Stimulated activated naive CD8-positive, alpha-beta T cell treated with anti-CD3 and anti-CD28 coated beads, Interleukin-15, amount 100 ng/mL, for 72 hours (primary cell): ENCODE measurements around the gene REEP2.
"Not testable (repeated sequence)": the region's sequence is repeated elsewhere in the genome, so short reads cannot be mapped to it uniquely, and the experiment has no call there.

ENCODE experiments used
- ATAC-seq: fragments of 150-1000 bp; cut with Tn5 transposase; 2 replicates; pipeline ENCODE4 v1.10.0; 2021; ENCODE audit warnings: mild to moderate bottlenecking, moderate library complexity
- DNase-seq, 2 donors: peaks; one replicate each; pipeline ENCODE4 v3.0.0; 2021 to 2022
- H3K27ac Mint-ChIP-seq, 2 donors: one replicate each; pipeline ENCODE4 v1.8.0; 2022; ENCODE audit warnings: mild to moderate bottlenecking in 2 of 2, mixed read lengths in 2 of 2, moderate library complexity in 2 of 2
- H3K27me3 Mint-ChIP-seq: one replicate; pipeline ENCODE4 v1.8.0; 2022; ENCODE audit warnings: mixed read lengths
- H3K4me1 Mint-ChIP-seq: one replicate; pipeline ENCODE4 v1.8.0; 2022; ENCODE audit warnings: mild to moderate bottlenecking, mixed read lengths
- H3K4me3 Mint-ChIP-seq, 2 donors: one replicate each; pipeline ENCODE4 v1.8.0; 2022; ENCODE audit warnings: mild to moderate bottlenecking in 2 of 2, mixed read lengths in 2 of 2, moderate library complexity in 1 of 2
- H3K9me3 Mint-ChIP-seq, 2 donors: one replicate each; pipeline ENCODE4 v1.8.0; 2022; ENCODE audit warnings: mixed read lengths in 2 of 2

The REEP2 gene

DNA sequence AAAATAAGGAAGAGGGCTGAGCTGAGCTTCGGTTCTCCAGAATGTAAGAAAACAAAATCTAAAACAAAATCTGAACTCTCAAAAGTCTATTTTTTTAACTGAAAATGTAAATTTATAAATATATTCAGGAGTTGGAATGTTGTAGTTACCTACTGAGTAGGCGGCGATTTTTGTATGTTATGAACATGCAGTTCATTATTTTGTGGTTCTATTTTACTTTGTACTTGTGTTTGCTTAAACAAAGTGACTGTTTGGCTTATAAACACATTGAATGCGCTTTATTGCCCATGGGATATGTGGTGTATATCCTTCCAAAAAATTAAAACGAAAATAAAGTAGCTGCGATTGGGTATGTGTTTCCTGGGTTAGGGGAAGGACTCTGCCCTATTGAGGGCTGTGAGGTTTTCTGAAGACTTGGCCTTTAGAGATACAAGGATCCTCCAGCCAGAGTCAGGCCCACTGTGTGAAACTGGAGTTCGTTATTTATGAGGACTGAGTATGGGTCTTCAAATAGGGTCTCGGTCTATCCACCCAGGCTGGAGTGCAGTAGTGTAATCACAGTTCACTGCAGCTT lies 30.2 kb downstream of the REEP2 start:
- H3K27me3 Mint-ChIP-seq = no peaks in the 10 kb centered on the region
- peaks cover 28% of the 10 kb centered on the region for H3K4me1 Mint-ChIP-seq
- H3K9me3 Mint-ChIP-seq = no peaks in the 10 kb centered on the region
- DNase-seq (no peak), ATAC-seq (no peak)
- H3K4me3 Mint-ChIP-seq = peak overlapping the region; percentile 13 to 59
- H3K27ac Mint-ChIP-seq = no peak overlapping the region

GRCh38 chr5:138469540-138470321 lies 30.9 kb downstream of the REEP2 start:
- Mint-ChIP-seq H3K4me3 (no peak overlapping the region), H3K9me3 (no peaks in the 10 kb centered on the region), H3K27me3 (no peaks in the 10 kb centered on the region), H3K27ac (no peak overlapping the region), H3K4me1 (peaks cover 28% of the 10 kb centered on the region)
- DNase-seq (peak in 1 of 2 donors; percentile 29), ATAC-seq (no peak)

- Mint-ChIP-seq H3K27me3 (no peaks in the 10 kb centered on the region), H3K4me1 (peaks cover 28% of the 10 kb centered on the region), H3K9me3 (no peaks in the 10 kb centered on the region), H3K4me3 (no peak overlapping the region), H3K27ac (no peak overlapping the region)
- DNase-seq (no peak), ATAC-seq (no peak)
These were observed 31.6 kb downstream of the REEP2 start for GRCh38 chr5:138470322-138471051.

DNA sequence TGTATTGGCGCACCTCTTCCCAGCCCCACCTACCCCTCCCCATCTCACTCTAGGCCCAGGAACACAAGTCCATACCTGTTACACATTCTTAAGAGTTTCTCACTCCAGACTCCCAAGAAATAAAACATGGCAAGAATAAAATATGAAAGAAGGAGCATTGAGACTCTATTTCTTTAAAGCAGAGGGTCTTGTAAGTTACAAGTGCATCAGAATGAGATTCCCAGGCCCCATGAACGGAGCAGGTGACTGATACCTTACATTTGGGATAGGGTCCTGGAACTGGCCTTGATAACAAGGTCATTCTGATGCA lies 32.1 kb downstream of the REEP2 start:
- Mint-ChIP-seq H3K4me1 (peaks cover 28% of the 10 kb centered on the region), H3K9me3 (no peaks in the 10 kb centered on the region), H3K27ac (no peak overlapping the region), H3K27me3 (peaks cover 4% of the 10 kb centered on the region), H3K4me3 (no peak overlapping the region)
- ATAC-seq (no peak), DNase-seq (no peak)

GRCh38 chr5:138472353-138472752 lies 33.5 kb downstream of the REEP2 start:
- H3K27ac Mint-ChIP-seq = no peak overlapping the region
- peaks cover 16% of the 10 kb centered on the region for H3K4me1 Mint-ChIP-seq
- no peak for ATAC-seq
- DNase-seq = no peak
- H3K27me3 Mint-ChIP-seq = peaks cover 11% of the 10 kb centered on the region
- H3K9me3 Mint-ChIP-seq = no peaks in the 10 kb centered on the region
- H3K4me3 Mint-ChIP-seq = no peak overlapping the region

- H3K4me3 Mint-ChIP-seq, H3K27ac Mint-ChIP-seq, DNase-seq, H3K4me1 Mint-ChIP-seq, H3K9me3 Mint-ChIP-seq, ATAC-seq: not testable (repeated sequence)
- H3K27me3 Mint-ChIP-seq = peaks cover 11% of the 10 kb centered on the region
These were observed 34.3 kb downstream of the REEP2 start for GRCh38 chr5:138473151-138473550.

DNA sequence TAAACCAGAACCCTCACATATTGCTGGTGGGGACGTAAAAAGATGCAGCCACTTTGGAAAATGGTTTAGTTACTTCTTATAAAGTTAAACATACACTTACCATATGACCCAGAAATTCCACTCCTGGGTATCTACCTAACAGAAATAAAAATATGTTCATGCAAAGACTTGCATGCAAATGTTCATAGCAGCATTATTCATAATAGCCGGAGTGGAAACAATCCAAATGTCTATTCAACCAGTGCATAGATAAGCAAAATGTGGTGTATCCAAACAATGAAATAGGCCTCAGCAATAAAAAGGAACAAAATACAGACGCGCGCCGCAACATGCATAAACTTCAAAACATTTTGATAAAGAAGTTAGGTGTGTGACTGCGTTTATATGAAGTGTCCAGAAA lies 38.1 kb downstream of the REEP2 start:
- DNase-seq = no peak
- H3K4me3 Mint-ChIP-seq = no peak overlapping the region
- H3K27ac Mint-ChIP-seq = no peak overlapping the region
- no peaks in the 10 kb centered on the region for H3K9me3 Mint-ChIP-seq
- no peaks in the 10 kb centered on the region for H3K4me1 Mint-ChIP-seq
- H3K27me3 Mint-ChIP-seq = peaks cover 11% of the 10 kb centered on the region
- ATAC-seq = no peak

DNA sequence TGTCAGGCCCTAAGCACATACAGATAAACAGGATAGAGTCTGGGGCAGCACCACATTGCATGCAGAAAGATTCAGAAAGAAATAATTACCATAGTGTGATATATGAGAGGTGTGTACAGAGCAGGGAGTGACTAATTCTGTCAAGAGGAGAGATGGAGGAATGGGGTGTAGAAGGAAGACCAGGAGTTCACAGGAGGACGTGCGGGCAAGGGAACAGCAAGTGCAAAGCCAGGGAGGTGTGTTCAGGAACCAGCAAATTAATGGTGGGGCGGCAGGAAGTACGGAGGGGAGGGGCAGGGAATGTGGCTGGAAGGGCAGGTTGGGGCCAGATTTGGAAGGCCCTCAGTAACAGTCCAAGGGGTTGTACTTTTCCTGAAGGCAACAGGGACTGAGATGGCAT lies 43.8 kb downstream of the REEP2 start:
- DNase-seq = no peak
- Mint-ChIP-seq H3K4me3 (no peak overlapping the region), H3K9me3 (no peaks in the 10 kb centered on the region), H3K4me1 (no peaks in the 10 kb centered on the region), H3K27me3 (no peaks in the 10 kb centered on the region), H3K27ac (no peak overlapping the region)
- ATAC-seq = no peak

- no peak for ATAC-seq
- Mint-ChIP-seq H3K9me3 (no peaks in the 10 kb centered on the region), H3K4me1 (peaks cover 21% of the 10 kb centered on the region), H3K4me3 (no peak overlapping the region), H3K27ac (no peak overlapping the region), H3K27me3 (peaks cover 34% of the 10 kb centered on the region)
- no peak for DNase-seq
These were observed 49.7 kb downstream of the REEP2 start for GRCh38 chr5:138488481-138488945.

DNA sequence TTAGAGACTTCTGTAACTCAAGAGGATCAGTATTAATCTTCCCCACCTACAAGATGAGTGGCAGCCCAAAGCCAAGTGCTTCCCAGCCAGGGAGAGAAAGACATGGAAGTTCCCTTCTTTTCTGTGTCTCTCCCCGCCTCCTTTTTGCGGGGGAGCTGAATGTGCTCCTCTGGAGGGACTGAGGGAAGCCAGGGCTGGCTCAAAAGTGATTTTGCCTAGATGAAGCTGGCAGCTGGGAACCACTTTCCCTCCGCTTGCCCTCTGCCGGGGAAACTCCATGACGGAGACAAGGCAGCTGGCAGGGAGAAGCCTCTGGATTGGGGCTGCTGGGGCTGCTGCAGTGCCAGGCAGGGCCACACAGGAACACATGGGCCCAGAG lies 50.8 kb downstream of the REEP2 start:
- H3K9me3 Mint-ChIP-seq = no peaks in the 10 kb centered on the region
- ATAC-seq = no peak
- no peak overlapping the region for H3K4me3 Mint-ChIP-seq
- peaks cover 34% of the 10 kb centered on the region for H3K27me3 Mint-ChIP-seq
- no peak for DNase-seq
- H3K27ac Mint-ChIP-seq = no peak overlapping the region
- H3K4me1 Mint-ChIP-seq = peaks cover 24% of the 10 kb centered on the region

- DNase-seq (no peak), ATAC-seq (no peak)
- Mint-ChIP-seq H3K4me3 (peak overlapping the region; percentile 31 to 57), H3K4me1 (peaks cover 24% of the 10 kb centered on the region), H3K9me3 (no peaks in the 10 kb centered on the region), H3K27ac (no peak overlapping the region), H3K27me3 (peaks cover 34% of the 10 kb centered on the region)
These were observed 51.9 kb downstream of the REEP2 start for GRCh38 chr5:138490648-138491283.

DNA sequence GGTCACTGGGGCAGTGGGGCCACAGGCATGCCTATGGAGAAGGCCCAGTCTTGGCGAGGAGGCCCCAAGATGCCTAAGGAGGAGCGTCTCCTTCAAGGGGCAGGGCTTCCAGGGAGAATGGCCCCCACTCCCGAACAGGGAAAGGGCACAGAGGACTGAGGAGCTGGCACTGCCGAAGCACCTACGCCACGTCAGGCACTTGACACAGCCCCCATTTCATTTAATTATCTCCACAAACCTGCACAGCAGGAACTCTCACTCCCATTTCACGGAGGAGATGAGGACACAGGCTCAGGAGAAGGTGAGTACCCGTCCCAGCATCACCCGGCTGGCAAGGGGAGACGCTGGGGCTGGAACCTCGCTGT lies 52.4 kb downstream of the REEP2 start:
- Mint-ChIP-seq H3K27ac (no peak overlapping the region), H3K4me1 (peaks cover 24% of the 10 kb centered on the region), H3K9me3 (no peaks in the 10 kb centered on the region), H3K4me3 (peak overlapping the region in 1 of 2 donors; percentile 31), H3K27me3 (peaks cover 34% of the 10 kb centered on the region)
- DNase-seq = no peak
- ATAC-seq = no peak

- ATAC-seq = peak; percentile 99
- peaks cover 34% of the 10 kb centered on the region for H3K27me3 Mint-ChIP-seq
- peaks cover 24% of the 10 kb centered on the region for H3K4me1 Mint-ChIP-seq
- peak; percentile 81 to 83 for DNase-seq
- H3K27ac Mint-ChIP-seq = peak overlapping the region in 1 of 2 donors; percentile 73
- no peaks in the 10 kb centered on the region for H3K9me3 Mint-ChIP-seq
- H3K4me3 Mint-ChIP-seq = peak overlapping the region; percentile 91 to 99
These were observed 53.1 kb downstream of the REEP2 start for GRCh38 chr5:138491669-138492559.

DNA sequence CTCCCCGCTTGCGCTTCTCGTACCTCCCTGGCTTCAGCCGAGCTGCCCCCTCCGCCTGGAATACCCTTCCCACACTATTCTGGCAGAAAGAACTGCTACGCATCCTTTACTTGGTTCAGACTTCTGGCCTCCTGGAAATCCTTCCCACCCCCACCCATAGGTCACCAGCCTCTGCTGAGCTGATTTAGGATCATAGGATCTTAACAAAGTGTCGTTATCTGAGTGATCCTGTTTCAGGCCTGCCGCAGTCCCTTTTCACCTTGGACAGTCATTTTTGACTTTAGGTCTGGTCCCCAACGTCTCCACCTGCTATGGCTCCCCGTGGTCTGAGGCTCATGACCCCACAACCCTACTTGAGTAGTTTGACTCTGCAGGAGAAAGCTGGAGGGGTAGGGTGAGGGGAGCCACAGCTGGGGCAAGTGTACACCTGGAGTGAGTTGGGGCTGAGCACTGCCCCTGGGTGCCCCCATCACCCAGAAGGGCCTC lies 53.7 kb downstream of the REEP2 start:
- peaks cover 34% of the 10 kb centered on the region for H3K27me3 Mint-ChIP-seq
- peak overlapping the region; percentile 91 to 99 for H3K4me3 Mint-ChIP-seq
- no peaks in the 10 kb centered on the region for H3K9me3 Mint-ChIP-seq
- H3K27ac Mint-ChIP-seq = peak overlapping the region; percentile 72 to 73
- ATAC-seq (no peak), DNase-seq (no peak)
- H3K4me1 Mint-ChIP-seq = peaks cover 24% of the 10 kb centered on the region

DNA sequence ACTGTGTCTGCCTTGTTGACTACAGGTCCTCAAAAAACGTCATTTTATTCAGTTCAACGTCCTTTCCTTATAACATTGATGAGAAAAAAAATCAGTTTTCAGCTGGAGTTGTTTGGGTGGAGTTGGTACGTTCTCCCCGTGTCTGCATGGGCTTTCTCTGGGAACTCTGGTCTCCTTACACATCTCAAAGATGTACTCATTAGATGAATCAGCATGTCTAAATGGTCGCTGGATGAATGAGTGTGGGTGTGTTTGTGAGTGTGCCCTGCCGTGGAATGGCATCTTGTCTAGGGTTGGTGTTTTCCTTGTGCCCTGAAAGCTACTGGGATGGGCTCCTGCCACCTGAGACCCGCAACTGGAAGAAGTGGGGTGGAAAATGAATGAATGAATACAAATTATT lies 56.5 kb downstream of the REEP2 start:
- H3K9me3 Mint-ChIP-seq = no peaks in the 10 kb centered on the region
- no peak overlapping the region for H3K27ac Mint-ChIP-seq
- no peak for ATAC-seq
- peaks cover 21% of the 10 kb centered on the region for H3K27me3 Mint-ChIP-seq
- peaks cover 24% of the 10 kb centered on the region for H3K4me1 Mint-ChIP-seq
- H3K4me3 Mint-ChIP-seq = no peak overlapping the region
- no peak for DNase-seq
